ENCODE data around the gene IL1RN. TPM values are rescaled to one million over a fixed set of nuclear protein-coding genes. Genes with fewer than 3 reads are reported as not detected.

Gene IL1RN
- total RNA-seq, 4 donors from 2014 or later = 0.77 TPM; not detected in 3

GRCh38 chr2:113105047-113105785, 22.2 kb upstream of the IL1RN start:
- Histone ChIP-seq H3K9me3 (no peaks in the 10 kb centered on the region), H3K36me3 (no peaks in the 10 kb centered on the region), H3K27ac (no peak overlapping the region), H3K4me1 (no peaks in the 10 kb centered on the region), H3K27me3 (no peaks in the 10 kb centered on the region), H3K4me3 (no peak overlapping the region)
- no peak for DNase-seq
- TF ChIP-seq POLR2A (IDR thresholded peaks at IDR 0.05) (no peak), CTCF (IDR thresholded peaks at IDR 0.05) (no peak)
- intact Hi-C loops (cut with DNase I; ENCODE audit: low total_unique reads) = no loop called here

GRCh38 chr2:113111121-113111520, 16.3 kb upstream of the IL1RN start:
- H3K4me1 ChIP-seq = no peaks in the 10 kb centered on the region
- H3K4me3 ChIP-seq = no peak overlapping the region
- no peak for DNase-seq
- H3K27ac ChIP-seq = no peak overlapping the region
- H3K27me3 ChIP-seq = no peaks in the 10 kb centered on the region
- intact Hi-C loops (cut with DNase I; ENCODE audit: low total_unique reads) = no loop called here
- H3K9me3 ChIP-seq = no peaks in the 10 kb centered on the region
- H3K36me3 ChIP-seq = no peaks in the 10 kb centered on the region
- no peak for TF ChIP-seq CTCF (IDR thresholded peaks at IDR 0.05)
- TF ChIP-seq POLR2A (IDR thresholded peaks at IDR 0.05) = no peak

GRCh38 chr2:113111823-113112287, 15.5 kb upstream of the IL1RN start:
- Histone ChIP-seq H3K4me3 (no peak overlapping the region), H3K27ac (no peak overlapping the region), H3K27me3 (no peaks in the 10 kb centered on the region), H3K4me1 (no peaks in the 10 kb centered on the region), H3K9me3 (no peaks in the 10 kb centered on the region), H3K36me3 (no peaks in the 10 kb centered on the region)
- TF ChIP-seq CTCF (IDR thresholded peaks at IDR 0.05) = no peak
- no peak for TF ChIP-seq POLR2A (IDR thresholded peaks at IDR 0.05)
- no peak for DNase-seq
- intact Hi-C loops (cut with DNase I; ENCODE audit: low total_unique reads) = no loop called here

GRCh38 chr2:113112441-113112840, 15.0 kb upstream of the IL1RN start:
- Histone ChIP-seq H3K27ac (no peak overlapping the region), H3K4me1 (no peaks in the 10 kb centered on the region), H3K27me3 (no peaks in the 10 kb centered on the region), H3K36me3 (no peaks in the 10 kb centered on the region), H3K9me3 (no peaks in the 10 kb centered on the region), H3K4me3 (no peak overlapping the region)
- TF ChIP-seq CTCF (IDR thresholded peaks at IDR 0.05) = no peak
- TF ChIP-seq POLR2A (IDR thresholded peaks at IDR 0.05) = no peak
- no peak for DNase-seq
- intact Hi-C loops (cut with DNase I; ENCODE audit: low total_unique reads) = no loop called here

GRCh38 chr2:113112871-113113270, 14.5 kb upstream of the IL1RN start:
- Histone ChIP-seq H3K36me3 (no peaks in the 10 kb centered on the region), H3K4me3 (no peak overlapping the region), H3K27ac (no peak overlapping the region), H3K4me1 (no peaks in the 10 kb centered on the region), H3K9me3 (no peaks in the 10 kb centered on the region), H3K27me3 (no peaks in the 10 kb centered on the region)
- intact Hi-C loops (cut with DNase I; ENCODE audit: low total_unique reads) = no loop called here
- no peak for TF ChIP-seq POLR2A (IDR thresholded peaks at IDR 0.05)
- TF ChIP-seq CTCF (IDR thresholded peaks at IDR 0.05) = no peak
- DNase-seq = no peak

Measured in uterus (tissue), 4 donors.